Colonic mucosa (tissue), 4 donors: ENCODE results near the gene SF3A2. TPM values are rescaled to one million over a fixed set of nuclear protein-coding genes. Genes with fewer than 3 reads are reported as not detected.

ENCODE experiments used
- DNase-seq: peaks from one replicate; pipeline ENCODE4 v3.0.0-alpha.2; 2020
- H3K27ac ChIP-seq: fragments of 200-600 bp; one replicate; pipeline ENCODE4 v1.8.0; 2021
- H3K27me3 ChIP-seq: fragments of 200-600 bp; one replicate; pipeline ENCODE4 v1.8.0; 2021
- H3K36me3 ChIP-seq: fragments of 200-600 bp; one replicate; pipeline ENCODE4 v1.8.0; 2021
- H3K4me1 ChIP-seq: fragments of 200-600 bp; one replicate; pipeline ENCODE4 v1.8.0; 2021; ENCODE audit warnings: mild to moderate bottlenecking
- H3K4me3 ChIP-seq: fragments of 200-600 bp; one replicate; pipeline ENCODE4 v1.8.0; 2021
- H3K9ac ChIP-seq, 2 donors: one replicate each; pipeline ENCODE4 v1.7.0; 2013; ENCODE audit warnings: control low read depth in 2 of 2, low read depth in 2 of 2, low read length in 2 of 2
- H3K9me3 ChIP-seq: fragments of 200-600 bp; one replicate; pipeline ENCODE4 v1.8.0; 2021
- CTCF ChIP-seq: fragments of 200-600 bp; IDR thresholded peaks from one replicate; pipeline ENCODE4 v1.8.0; 2022; ENCODE audit warnings: antibody characterized with exemption, mild to moderate bottlenecking
- intact Hi-C: fragments of 100-400 bp; cut with DNase I; formaldehyde crosslinking; loops from one replicate; pipeline ENCODE4 v1.14.1; 2022
- total RNA-seq, 2 donors: library from RNA; stranded (reverse); fragmentation: NEBNext Ultra II Directional in 1 of 2; extraction: Animal tissue kit (Norgen Biotek cat#: 25700) in 1 of 2; gene quantifications; one replicate each; pipeline ENCODE4 v1.2.1, GENCODE V29; 2021
- donor health status: healthy.
- donor health status: DM: no; HTN: no; CAD: no.
- donor health status: DM: no; HTN: no; CAD: no.

Gene SF3A2
- total RNA-seq, 2 donors from 2014 or later: 60.9 to 99.8 TPM

- DNase-seq: no peak
- Histone ChIP-seq H3K27me3 (no peaks in the 10 kb centered on the region), H3K4me1 (no peaks in the 10 kb centered on the region), H3K9ac (no peak overlapping the region), H3K27ac (no peak overlapping the region), H3K36me3 (no peaks in the 10 kb centered on the region), H3K9me3 (no peaks in the 10 kb centered on the region), H3K4me3 (no peak overlapping the region)
- TF ChIP-seq CTCF: no peak
- intact Hi-C loops: no loop called here
These were observed 41.3 kb upstream of the SF3A2 start for GRCh38 chr19:2195361-2195760.

- no peak overlapping the region for H3K9ac ChIP-seq
- DNase-seq: no peak
- intact Hi-C loops: no loop called here
These were observed 40.7 kb upstream of the SF3A2 start for GRCh38 chr19:2195914-2196313.

GRCh38 chr19:2197270-2197669 lies 39.4 kb upstream of the SF3A2 start:
- DNase-seq: no peak
- Histone ChIP-seq H3K27me3 (no peaks in the 10 kb centered on the region), H3K9ac (no peak overlapping the region), H3K4me1 (no peaks in the 10 kb centered on the region), H3K36me3 (peaks cover 5% of the 10 kb centered on the region), H3K27ac (no peak overlapping the region), H3K4me3 (no peak overlapping the region), H3K9me3 (no peaks in the 10 kb centered on the region)
- intact Hi-C loops: no loop called here
- no peak for TF ChIP-seq CTCF

More at GRCh38 chr19:2195914-2196313, 40.7 kb upstream of the SF3A2 start:
- no peaks in the 10 kb centered on the region for H3K9me3 ChIP-seq
- no peak for TF ChIP-seq CTCF
- no peak overlapping the region for H3K4me3 ChIP-seq
- no peaks in the 10 kb centered on the region for H3K27me3 ChIP-seq
- H3K36me3 ChIP-seq: no peaks in the 10 kb centered on the region
- no peak overlapping the region for H3K27ac ChIP-seq
- H3K4me1 ChIP-seq: no peaks in the 10 kb centered on the region

GRCh38 chr19:2198317-2198716 lies 38.3 kb upstream of the SF3A2 start:
- intact Hi-C loops: no loop called here
- H3K36me3 ChIP-seq: peaks cover 5% of the 10 kb centered on the region

GRCh38 chr19:2199215-2199614 lies 37.4 kb upstream of the SF3A2 start:
- TF ChIP-seq CTCF: no peak
- no peaks in the 10 kb centered on the region for H3K9me3 ChIP-seq
- no peak overlapping the region for H3K9ac ChIP-seq
- no peaks in the 10 kb centered on the region for H3K4me1 ChIP-seq
- no peak overlapping the region for H3K4me3 ChIP-seq
- intact Hi-C loops: no loop called here
- H3K36me3 ChIP-seq: peaks cover 5% of the 10 kb centered on the region
- no peak for DNase-seq
- H3K27me3 ChIP-seq: no peaks in the 10 kb centered on the region
- H3K27ac ChIP-seq: no peak overlapping the region

More at GRCh38 chr19:2198317-2198716, 38.3 kb upstream of the SF3A2 start:
- Histone ChIP-seq H3K9me3 (no peaks in the 10 kb centered on the region), H3K9ac (no peak overlapping the region), H3K4me3 (no peak overlapping the region), H3K27ac (no peak overlapping the region), H3K27me3 (no peaks in the 10 kb centered on the region), H3K4me1 (no peaks in the 10 kb centered on the region)
- TF ChIP-seq CTCF: no peak
- no peak for DNase-seq
